ENCODE results near the gene PCDHGB2.

The PCDHGB2 gene

GRCh38 chr5:141319699-141320098 lies 40.1 kb upstream of the PCDHGB2 start:
- H3K4me3 ChIP-seq (replicated peaks; ENCODE audit: insufficient read depth, low read length) = peak overlapping the region; percentile 47
- no peaks in the 10 kb centered on the region for H3K27me3 ChIP-seq (ENCODE audit: insufficient read depth, poor library complexity, severe bottlenecking)
- TF ChIP-seq POLR2AphosphoS5 (IDR thresholded peaks at IDR 0.05; ENCODE audit: low read depth) (no peak), SPI1 (IDR thresholded peaks at IDR 0.05; ENCODE audit: borderline replicate concordance, low read depth) (no peak), CTCF (IDR thresholded peaks at IDR 0.05; ENCODE audit: insufficient read depth, low read length) (no peak), REST (IDR thresholded peaks at IDR 0.05; ENCODE audit: insufficient replicate concordance, low read depth) (no peak)
- peak overlapping the region; percentile 84; the same call in 1 of the 2 replicates for H3K27ac ChIP-seq (replicated peaks)
- no peak for DNase-seq (ENCODE audit: low read depth in 1 of 2, low spot score in 1 of 2)

GRCh38 chr5:141320225-141321169 lies 39.3 kb upstream of the PCDHGB2 start, which contains the start of gene TAF7:
Gene TAF7, minus strand, starts transcription at chr5:141320784. Its CDS starts 740 bp downstream, at chr5:141320044.
- peak; percentile 64 to 88 for DNase-seq (ENCODE audit: low read depth in 1 of 2, low spot score in 1 of 2)
- no peaks in the 10 kb centered on the region for H3K27me3 ChIP-seq (ENCODE audit: insufficient read depth, poor library complexity, severe bottlenecking)
- peak within 1 kb of the TSS; percentile 47 for H3K4me3 ChIP-seq (replicated peaks; ENCODE audit: insufficient read depth, low read length)
- TF ChIP-seq REST (IDR thresholded peaks at IDR 0.05; ENCODE audit: insufficient replicate concordance, low read depth) (peak; percentile 45), POLR2AphosphoS5 (IDR thresholded peaks at IDR 0.05; ENCODE audit: low read depth) (peak; percentile 81), CTCF (IDR thresholded peaks at IDR 0.05; ENCODE audit: insufficient read depth, low read length) (peak; percentile 76), GABPA (IDR thresholded peaks at IDR 0.05; ENCODE audit: low read depth) (peak; percentile 42; the same call in 1 of the 2 replicates), SPI1 (IDR thresholded peaks at IDR 0.05; ENCODE audit: borderline replicate concordance, low read depth) (peak; percentile 93)
- H3K27ac ChIP-seq (replicated peaks) = peak within 1 kb of the TSS; percentile 84

GRCh38 chr5:141322261-141322660 lies 37.5 kb upstream of the PCDHGB2 start:
- H3K4me3 ChIP-seq (replicated peaks; ENCODE audit: insufficient read depth, low read length) = no peak overlapping the region

More at GRCh38 chr5:141322261-141322660, 37.5 kb upstream of the PCDHGB2 start:
- no peak for DNase-seq (ENCODE audit: low read depth in 1 of 2, low spot score in 1 of 2)
- no peaks in the 10 kb centered on the region for H3K27me3 ChIP-seq (ENCODE audit: insufficient read depth, poor library complexity, severe bottlenecking)
- H3K27ac ChIP-seq (replicated peaks) = no peak overlapping the region
- TF ChIP-seq GABPA (IDR thresholded peaks at IDR 0.05; ENCODE audit: low read depth) (no peak), SPI1 (IDR thresholded peaks at IDR 0.05; ENCODE audit: borderline replicate concordance, low read depth) (no peak), POLR2AphosphoS5 (IDR thresholded peaks at IDR 0.05; ENCODE audit: low read depth) (no peak), CTCF (IDR thresholded peaks at IDR 0.05; ENCODE audit: insufficient read depth, low read length) (no peak), REST (IDR thresholded peaks at IDR 0.05; ENCODE audit: insufficient replicate concordance, low read depth) (no peak)

Measured in HL-60 (cell line).